GM12878 (cell line): Measurements from ENCODE around the gene HBA1.
"Not testable (repeated sequence)": the region's sequence is repeated elsewhere in the genome, so short reads cannot be mapped to it uniquely, and the experiment has no call there.

ENCODE experiments used
- CEBPB ChIP-seq, 2 experiments: fragments of 150-350 bp in 1 of 2; IDR thresholded peaks; 2 replicates each; pipeline ENCODE4 v1.6.1; 2012 to 2014; ENCODE audit warnings: low read depth in 2 of 2, low read length in 2 of 2, borderline replicate concordance in 1 of 2, inconsistent platforms in 1 of 2
- ZBTB11 ChIP-seq: fragments of 450-650 bp; formaldehyde crosslinking; IDR thresholded peaks from 2 replicates; pipeline ENCODE4 v1.5.0; 2022; ENCODE audit warnings: mild to moderate bottlenecking, missing genetic modification characterization
- ZNF384 ChIP-seq: IDR thresholded peaks from 2 replicates; pipeline ENCODE4 v1.6.1; 2012; ENCODE audit warnings: low read depth, mild to moderate bottlenecking, low read length, improper control_type of control experiment, borderline replicate concordance

- not testable (repeated sequence) for TF ChIP-seq ZNF384; CEBPB (IDR thresholded peaks at IDR 0.05; ENCODE audit: borderline replicate concordance in 1 of 2, low read depth in 2 of 2, low read length in 2 of 2); ZBTB11 (CRISPR knock-in tag)
These were observed 4.0 kb upstream of the HBA1 start, which contains the start of gene HBA2 for GRCh38 chr16:172374-172941.
